Activated B cell treated with CpG ODN at 0.5 μM for 24 hours (primary cell): ENCODE measurements around the gene CREB3L2. TPM values are rescaled to one million over a fixed set of nuclear protein-coding genes. Genes with fewer than 3 reads are reported as not detected.
A peak's percentile ranks its signal among the peaks of the same experiment; 100 is the strongest.

ENCODE experiments used
- ATAC-seq: fragments of 200-7000 bp; cut with Tn5 transposase; one replicate; pipeline ENCODE4 v1.10.0; 2021; ENCODE audit warnings: low read depth, mild to moderate bottlenecking, moderate library complexity
- CTCF ChIA-PET: fragments of 350-600 bp; sonication (Branson Sonifier 250); formaldehyde crosslinking; loops from one replicate; lab custom pipeline; 2021; ENCODE audit warnings: antibody characterized with exemption; lab: Charles Lee
- POLR2A ChIA-PET: fragments of 350-600 bp; sonication (Branson Sonifier 250); formaldehyde crosslinking; loops from one replicate; lab custom pipeline; 2021; ENCODE audit warnings: antibody characterized with exemption; lab: Charles Lee
- DNase-seq: peaks from one replicate; pipeline ENCODE4 v3.0.0; 2022
- H3K27ac Mint-ChIP-seq: one replicate; pipeline ENCODE4 v1.8.0; 2020; ENCODE audit warnings: mixed read lengths
- H3K27me3 Mint-ChIP-seq: one replicate; pipeline ENCODE4 v1.8.0; 2021; ENCODE audit warnings: mixed read lengths
- H3K36me3 Mint-ChIP-seq: one replicate; pipeline ENCODE4 v1.8.0; 2021; ENCODE audit warnings: low read depth, mixed read lengths
- H3K4me1 Mint-ChIP-seq: one replicate; pipeline ENCODE4 v1.8.0; 2021; ENCODE audit warnings: mixed read lengths
- H3K4me3 Mint-ChIP-seq: one replicate; pipeline ENCODE4 v1.8.0; 2020; ENCODE audit warnings: mild to moderate bottlenecking, mixed read lengths
- H3K9me3 Mint-ChIP-seq: one replicate; pipeline ENCODE4 v1.8.0; 2020; ENCODE audit warnings: mixed read lengths
- intact Hi-C: fragments of 100-400 bp; cut with micrococcal nuclease; formaldehyde crosslinking; loops from one replicate; pipeline ENCODE4 v1.15.1; 2024
- total RNA-seq: library from RNA; stranded (reverse); gene quantifications from 2 replicates; pipeline ENCODE4 v1.2.3, GENCODE V29; 2022
- TF ChIP-seq, protein P1 (sequence below): fragments of 200-600 bp; IDR thresholded peaks from one replicate; pipeline ENCODE4 v1.8.0; 2022; ENCODE audit warnings: antibody characterized with exemption, mild to moderate bottlenecking

Gene CREB3L2
- total RNA-seq, 1 donor from 2014 or later = 21.7 TPM

DNA sequence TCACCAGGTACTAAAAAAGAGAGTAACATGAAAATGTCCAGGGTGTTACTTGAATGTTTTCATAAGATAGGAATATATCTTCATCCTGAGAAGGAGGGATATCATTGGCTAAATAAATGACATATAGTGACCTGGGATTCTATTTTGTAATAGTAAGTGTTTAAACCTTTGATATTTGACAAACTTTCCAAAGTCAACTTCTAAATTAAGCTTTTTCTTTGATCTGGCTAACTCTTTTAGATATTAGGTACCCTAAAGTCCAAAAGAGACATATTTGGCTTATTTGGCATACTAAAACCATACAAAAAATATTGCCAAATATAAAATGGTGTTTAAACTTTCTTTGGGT, 22.4 kb upstream of the CREB3L2 start:
- ChIA-PET POLR2A (no interaction called here), CTCF (interaction anchor here (0.8 to 1.3 kb wide), 4 partner anchors 9 to 121 kb away, joined by 3 to 4 read pairs (median 4); partner anchors contain the start of gene CREB3L2)
- Mint-ChIP-seq H3K9me3 (peaks cover 7% of the 10 kb centered on the region), H3K4me1 (peaks cover 57% of the 10 kb centered on the region), H3K27me3 (no peaks in the 10 kb centered on the region), H3K4me3 (no peak overlapping the region), H3K36me3 (peaks cover 4% of the 10 kb centered on the region), H3K27ac (peak overlapping the region; percentile 26)
- DNase-seq = no peak
- TF ChIP-seq, protein P1, sequence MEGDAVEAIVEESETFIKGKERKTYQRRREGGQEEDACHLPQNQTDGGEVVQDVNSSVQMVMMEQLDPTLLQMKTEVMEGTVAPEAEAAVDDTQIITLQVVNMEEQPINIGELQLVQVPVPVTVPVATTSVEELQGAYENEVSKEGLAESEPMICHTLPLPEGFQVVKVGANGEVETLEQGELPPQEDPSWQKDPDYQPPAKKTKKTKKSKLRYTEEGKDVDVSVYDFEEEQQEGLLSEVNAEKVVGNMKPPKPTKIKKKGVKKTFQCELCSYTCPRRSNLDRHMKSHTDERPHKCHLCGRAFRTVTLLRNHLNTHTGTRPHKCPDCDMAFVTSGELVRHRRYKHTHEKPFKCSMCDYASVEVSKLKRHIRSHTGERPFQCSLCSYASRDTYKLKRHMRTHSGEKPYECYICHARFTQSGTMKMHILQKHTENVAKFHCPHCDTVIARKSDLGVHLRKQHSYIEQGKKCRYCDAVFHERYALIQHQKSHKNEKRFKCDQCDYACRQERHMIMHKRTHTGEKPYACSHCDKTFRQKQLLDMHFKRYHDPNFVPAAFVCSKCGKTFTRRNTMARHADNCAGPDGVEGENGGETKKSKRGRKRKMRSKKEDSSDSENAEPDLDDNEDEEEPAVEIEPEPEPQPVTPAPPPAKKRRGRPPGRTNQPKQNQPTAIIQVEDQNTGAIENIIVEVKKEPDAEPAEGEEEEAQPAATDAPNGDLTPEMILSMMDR = no peak
- ATAC-seq = no peak
- intact Hi-C loops = loop anchor here (2.0 kb wide), 1 partner anchor 22 kb away; the partner anchor contains the start of gene CREB3L2

- POLR2A ChIA-PET = no interaction called here
- Mint-ChIP-seq H3K4me3 (peak overlapping the region; percentile 17), H3K27me3 (no peaks in the 10 kb centered on the region), H3K27ac (peak overlapping the region; percentile 26), H3K4me1 (peaks cover 52% of the 10 kb centered on the region), H3K36me3 (peaks cover 4% of the 10 kb centered on the region), H3K9me3 (peaks cover 7% of the 10 kb centered on the region)
- TF ChIP-seq, protein P1 = no peak
- peak; percentile 73 for ATAC-seq
- intact Hi-C loops = loop anchor here (2.0 kb wide), 1 partner anchor 21 kb away; the partner anchor contains the start of gene CREB3L2
- DNase-seq = no peak
- CTCF ChIA-PET = interaction anchor here (0.8 to 1.3 kb wide), 4 partner anchors 8 to 121 kb away, joined by 3 to 4 read pairs (median 4); partner anchors contain the start of gene CREB3L2
Measured at GRCh38 chr7:138023618-138024342, 21.9 kb upstream of the CREB3L2 start.

- Mint-ChIP-seq H3K36me3 (peaks cover 4% of the 10 kb centered on the region), H3K4me3 (no peak overlapping the region), H3K9me3 (peaks cover 7% of the 10 kb centered on the region), H3K4me1 (peaks cover 34% of the 10 kb centered on the region), H3K27me3 (no peaks in the 10 kb centered on the region), H3K27ac (no peak overlapping the region)
- ChIA-PET CTCF (no interaction called here), POLR2A (no interaction called here)
- TF ChIP-seq, protein P1 = no peak
- intact Hi-C loops = no loop called here
- no peak for ATAC-seq
- no peak for DNase-seq
Measured at GRCh38 chr7:138021889-138022288, 20.0 kb upstream of the CREB3L2 start.

- POLR2A ChIA-PET = no interaction called here
- Mint-ChIP-seq H3K27ac (no peak overlapping the region), H3K9me3 (no peaks in the 10 kb centered on the region), H3K27me3 (no peaks in the 10 kb centered on the region), H3K4me3 (no peak overlapping the region), H3K36me3 (no peaks in the 10 kb centered on the region), H3K4me1 (peaks cover 4% of the 10 kb centered on the region)
- CTCF ChIA-PET = interaction anchor here (1.2 to 2.5 kb wide), 4 partner anchors 9 to 15 kb away, joined by 3 to 8 read pairs (median 6); no protein-coding TSS in a partner anchor
- no peak for DNase-seq
- no peak for ATAC-seq
- TF ChIP-seq, protein P1 = no peak
- intact Hi-C loops = no loop called here
Measured at GRCh38 chr7:138017992-138018391, 16.1 kb upstream of the CREB3L2 start.

GRCh38 chr7:138015096-138015495, 13.2 kb upstream of the CREB3L2 start:
- H3K4me3 Mint-ChIP-seq = no peak overlapping the region
- no peak for ATAC-seq
- no peak overlapping the region for H3K27ac Mint-ChIP-seq
- CTCF ChIA-PET = interaction anchor here (0.8 to 1.4 kb wide), 4 partner anchors 9 to 112 kb away, joined by 3 to 7 read pairs (median 4); partner anchors contain the start of gene CREB3L2
- H3K4me1 Mint-ChIP-seq = peaks cover 3% of the 10 kb centered on the region
- no peaks in the 10 kb centered on the region for H3K27me3 Mint-ChIP-seq
- no peaks in the 10 kb centered on the region for H3K9me3 Mint-ChIP-seq
- POLR2A ChIA-PET = interaction anchor here (1.5 kb wide), 1 partner anchor 12 kb away, joined by 3 read pairs; no protein-coding TSS in a partner anchor
- no peaks in the 10 kb centered on the region for H3K36me3 Mint-ChIP-seq
- DNase-seq = no peak
- intact Hi-C loops = no loop called here
- TF ChIP-seq, protein P1 = no peak
